ENCODE measurements around the gene S100A8.

DNA sequence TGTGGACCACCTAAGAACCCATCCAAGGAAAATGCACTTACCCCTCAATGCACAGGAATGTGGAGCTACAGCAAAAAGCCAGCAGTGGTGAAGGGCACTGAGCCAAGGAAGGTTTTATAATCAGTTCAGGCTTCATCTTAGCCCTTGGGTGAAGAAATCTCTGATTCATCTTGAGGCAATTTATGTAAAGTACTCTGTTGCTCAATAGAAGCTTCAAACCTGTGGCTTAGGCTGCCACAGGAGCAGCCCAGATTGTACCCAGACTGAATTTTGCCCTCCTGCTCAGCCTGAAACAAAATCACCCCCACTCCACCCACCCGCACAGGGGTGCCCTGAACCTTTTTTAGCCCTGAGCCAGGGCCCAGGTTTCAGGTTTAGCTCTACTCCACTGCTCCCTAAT, 15.4 kb downstream of the S100A8 start, which contains the start of gene S100A12:
- no peak for TF ChIP-seq EZH2 (IDR thresholded peaks at IDR 0.05; ENCODE audit: low read length)
- TF ChIP-seq, protein P1, sequence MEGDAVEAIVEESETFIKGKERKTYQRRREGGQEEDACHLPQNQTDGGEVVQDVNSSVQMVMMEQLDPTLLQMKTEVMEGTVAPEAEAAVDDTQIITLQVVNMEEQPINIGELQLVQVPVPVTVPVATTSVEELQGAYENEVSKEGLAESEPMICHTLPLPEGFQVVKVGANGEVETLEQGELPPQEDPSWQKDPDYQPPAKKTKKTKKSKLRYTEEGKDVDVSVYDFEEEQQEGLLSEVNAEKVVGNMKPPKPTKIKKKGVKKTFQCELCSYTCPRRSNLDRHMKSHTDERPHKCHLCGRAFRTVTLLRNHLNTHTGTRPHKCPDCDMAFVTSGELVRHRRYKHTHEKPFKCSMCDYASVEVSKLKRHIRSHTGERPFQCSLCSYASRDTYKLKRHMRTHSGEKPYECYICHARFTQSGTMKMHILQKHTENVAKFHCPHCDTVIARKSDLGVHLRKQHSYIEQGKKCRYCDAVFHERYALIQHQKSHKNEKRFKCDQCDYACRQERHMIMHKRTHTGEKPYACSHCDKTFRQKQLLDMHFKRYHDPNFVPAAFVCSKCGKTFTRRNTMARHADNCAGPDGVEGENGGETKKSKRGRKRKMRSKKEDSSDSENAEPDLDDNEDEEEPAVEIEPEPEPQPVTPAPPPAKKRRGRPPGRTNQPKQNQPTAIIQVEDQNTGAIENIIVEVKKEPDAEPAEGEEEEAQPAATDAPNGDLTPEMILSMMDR (optimal IDR thresholded peaks at IDR 0.05 in 1 of 3, IDR thresholded peaks at IDR 0.05 in 1 of 3, conservative IDR thresholded peaks at IDR 0.05 in 1 of 3; ENCODE audit: extremely low read depth in 1 of 3, insufficient read depth in 2 of 3, low read length in 3 of 3), result no peak

All from keratinocyte (primary cell).